HCEC 1CT (cell line): ENCODE measurements around the gene TNIK.

ENCODE experiments used
- DNase-seq: peaks from one replicate; pipeline ENCODE4 v3.0.0-alpha.2; 2017

The TNIK gene

GRCh38 chr3:171274222-171274621 is 186.0 kb downstream of the TNIK start:
- DNase-seq, result no peak

- no peak for DNase-seq
Measured at GRCh38 chr3:171270541-171270940, 189.7 kb downstream of the TNIK start.

DNA sequence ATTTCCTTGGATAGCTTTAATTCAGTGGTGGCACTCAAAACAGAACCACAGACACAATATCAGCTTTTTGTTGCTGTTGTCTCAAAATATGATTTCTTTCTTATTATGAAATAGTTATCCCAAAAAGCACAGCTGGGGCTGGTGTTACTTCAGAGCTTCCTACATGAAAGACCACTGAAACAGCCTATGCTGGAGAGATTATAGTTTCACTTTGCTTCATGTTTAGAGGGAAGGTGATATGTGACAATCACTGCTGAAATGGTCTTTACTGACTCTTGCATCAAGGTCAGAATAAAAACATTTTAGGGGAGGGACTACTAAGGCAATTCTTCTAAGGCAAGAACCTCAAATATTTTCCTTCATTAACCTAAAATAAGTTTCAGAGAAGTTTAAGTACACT is 190.7 kb downstream of the TNIK start:
- DNase-seq, result no peak

- no peak for DNase-seq
Measured at GRCh38 chr3:171268677-171269076, 191.5 kb downstream of the TNIK start.

DNA sequence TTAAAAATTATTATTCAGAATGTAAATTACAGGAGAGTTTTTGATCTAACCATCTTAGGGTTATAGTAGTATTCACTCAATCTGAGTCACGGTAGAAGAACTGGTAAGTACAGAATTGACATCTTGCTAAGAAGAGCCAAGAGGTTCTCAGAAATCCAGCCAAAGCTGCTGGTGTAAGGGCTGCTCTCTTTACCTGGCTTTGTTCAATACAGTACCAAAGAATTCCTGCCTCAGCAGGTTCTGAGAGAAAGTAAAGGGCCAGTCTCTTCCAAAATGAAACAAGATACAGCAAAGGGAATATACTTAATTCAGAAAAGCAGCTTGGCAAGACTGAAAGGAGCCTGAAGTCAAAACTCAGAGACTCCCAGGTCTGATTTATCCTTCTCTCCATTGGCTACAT is 193.1 kb downstream of the TNIK start:
- DNase-seq, result no peak

GRCh38 chr3:171266740-171267073 is 193.5 kb downstream of the TNIK start:
- DNase-seq, result no peak

DNA sequence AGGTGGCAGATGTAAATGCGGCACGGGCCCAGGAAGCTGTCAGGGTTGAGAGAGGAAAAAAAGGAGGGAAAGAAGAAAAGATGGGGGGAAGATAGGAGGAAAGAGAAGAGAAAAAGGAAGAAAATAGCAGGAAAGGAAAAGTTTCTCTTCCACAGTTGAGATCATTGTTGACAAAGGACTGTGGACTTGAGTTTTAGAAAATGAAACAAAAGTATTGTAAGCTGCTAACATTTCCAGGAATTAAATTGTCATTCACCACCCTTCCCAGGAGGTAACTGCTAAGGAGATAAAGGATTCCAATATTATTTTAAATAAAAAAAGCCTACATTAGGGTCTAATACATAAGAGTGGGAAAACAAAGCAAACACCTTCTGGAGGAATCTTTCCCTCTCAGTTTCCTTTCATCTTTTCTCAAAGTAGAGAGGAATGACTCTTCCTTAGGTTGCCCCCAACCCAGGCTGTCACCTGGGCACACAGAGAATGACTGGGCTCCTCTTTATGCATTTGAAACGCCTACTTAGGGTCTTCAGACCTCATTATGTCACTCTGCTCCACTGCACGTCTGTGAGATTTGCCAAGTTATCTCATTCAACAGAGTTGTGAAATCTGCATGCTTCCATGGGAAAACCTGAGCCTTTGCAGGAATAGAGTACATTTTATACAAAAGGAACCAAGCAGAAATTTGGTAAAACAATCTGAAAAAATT is 194.0 kb downstream of the TNIK start:
- no peak for DNase-seq

DNA sequence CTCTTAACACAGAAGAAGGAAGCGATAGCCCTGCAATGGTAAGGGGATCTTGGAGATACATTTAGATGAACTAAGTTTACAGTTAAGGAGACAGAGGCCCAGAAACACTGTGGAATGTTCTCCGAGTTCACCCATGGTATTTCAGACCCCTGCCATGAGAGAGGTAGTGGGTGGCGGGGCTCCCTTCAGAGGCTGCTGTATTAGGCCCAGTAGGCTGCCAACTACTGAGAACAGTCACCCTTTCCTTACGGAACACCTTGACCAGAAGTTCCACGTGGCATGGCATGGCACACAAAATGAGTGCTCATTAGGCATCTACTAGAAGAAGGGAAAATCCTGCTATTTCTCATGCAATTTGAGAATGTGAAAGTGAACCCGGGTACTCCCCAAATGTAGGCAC is 195.4 kb downstream of the TNIK start:
- DNase-seq, result no peak

DNA sequence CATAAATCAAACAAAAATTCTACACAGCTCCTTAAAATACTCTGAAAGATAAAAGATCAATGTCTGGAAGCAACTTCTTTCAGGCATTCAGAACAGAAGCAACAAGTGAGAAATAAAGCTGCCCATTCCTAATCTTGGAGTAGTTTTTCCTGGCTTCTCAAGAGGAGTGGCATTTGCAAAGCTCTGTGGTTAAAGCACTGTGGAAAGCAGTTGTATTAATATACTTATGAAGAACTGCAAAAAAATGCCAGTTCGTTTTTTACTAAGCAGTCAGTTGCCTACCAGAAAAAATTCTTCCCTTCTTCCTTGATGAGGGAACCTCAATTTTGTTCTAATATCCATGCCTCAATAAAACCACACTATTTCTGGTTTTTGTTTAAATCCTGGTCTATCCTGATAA is 197.8 kb downstream of the TNIK start:
- no peak for DNase-seq

DNA sequence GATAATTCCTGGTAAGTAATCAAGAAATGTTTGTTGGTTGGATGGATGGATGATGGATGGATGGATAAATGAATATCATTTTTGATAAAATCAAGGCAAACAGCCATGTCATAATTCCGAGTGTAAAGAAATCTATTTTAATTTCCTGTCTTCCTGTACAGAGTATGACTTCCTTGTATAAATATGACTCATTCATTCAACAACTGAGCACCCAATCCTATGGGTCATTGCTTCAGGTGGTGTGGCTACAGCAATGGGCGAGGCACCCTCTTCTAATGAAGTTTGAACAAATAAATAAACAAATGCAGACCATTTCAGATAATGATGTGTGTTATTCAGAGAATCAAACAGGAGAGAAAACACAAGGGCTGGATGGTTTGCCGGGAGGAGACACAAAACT is 198.7 kb downstream of the TNIK start:
- DNase-seq, result peak; percentile 54

DNA sequence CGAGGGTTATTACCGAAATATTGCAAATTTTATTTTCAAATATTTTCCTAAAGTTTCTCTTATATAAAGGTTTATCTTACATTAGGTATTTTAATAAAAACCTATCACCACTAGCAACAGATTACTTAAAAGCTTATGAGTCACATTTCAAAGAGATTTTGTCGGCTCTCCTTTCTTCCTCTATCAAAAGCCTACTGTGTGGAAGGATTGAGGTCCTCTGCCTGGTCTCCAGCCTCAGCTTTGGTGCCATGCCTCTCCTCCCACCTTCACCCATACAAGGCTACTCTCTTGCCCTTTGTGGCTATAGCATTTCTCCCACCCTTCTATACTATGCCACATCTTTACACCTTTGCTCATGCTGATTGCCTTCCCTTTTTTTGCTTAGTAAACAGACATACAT is 199.3 kb downstream of the TNIK start:
- no peak for DNase-seq

DNA sequence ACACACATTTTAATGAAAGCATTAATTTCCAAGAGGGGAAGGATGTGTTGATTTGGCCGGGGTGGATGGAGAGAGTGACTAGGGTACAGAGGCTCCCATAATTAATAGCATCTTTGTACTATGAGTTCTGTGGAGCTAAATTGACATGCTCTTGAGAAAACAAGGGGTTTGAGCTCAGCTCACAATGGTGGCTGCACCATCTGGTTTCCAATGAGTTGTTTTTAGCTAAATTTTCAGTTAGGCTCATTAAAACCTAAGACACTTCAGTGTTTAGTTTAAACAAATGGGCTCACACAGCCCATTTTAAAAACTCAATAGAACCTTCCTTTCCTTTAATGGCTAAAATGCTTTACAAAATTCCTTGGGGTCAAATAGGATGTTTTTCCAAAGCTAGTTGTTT is 199.7 kb downstream of the TNIK start:
- no peak for DNase-seq

DNA sequence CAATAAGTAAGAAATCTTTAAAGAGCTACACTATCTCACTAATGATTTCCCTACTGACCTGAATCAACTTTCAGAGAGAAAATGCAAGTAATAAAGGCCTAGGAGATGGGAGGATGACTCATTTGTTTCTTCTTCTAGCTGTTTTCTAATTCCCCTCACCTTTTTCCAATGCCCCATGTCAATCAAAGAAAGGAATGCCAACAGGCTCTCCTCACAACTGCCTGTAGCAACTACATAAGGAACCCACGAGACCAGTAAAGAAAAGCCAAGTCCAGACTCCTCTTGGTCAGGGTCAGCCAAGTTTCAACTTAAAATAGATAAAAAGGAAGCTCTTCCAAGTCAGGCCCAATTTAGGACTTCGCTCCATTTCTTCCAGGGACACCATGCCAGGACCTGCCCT is 201.9 kb downstream of the TNIK start:
- DNase-seq, result no peak

DNA sequence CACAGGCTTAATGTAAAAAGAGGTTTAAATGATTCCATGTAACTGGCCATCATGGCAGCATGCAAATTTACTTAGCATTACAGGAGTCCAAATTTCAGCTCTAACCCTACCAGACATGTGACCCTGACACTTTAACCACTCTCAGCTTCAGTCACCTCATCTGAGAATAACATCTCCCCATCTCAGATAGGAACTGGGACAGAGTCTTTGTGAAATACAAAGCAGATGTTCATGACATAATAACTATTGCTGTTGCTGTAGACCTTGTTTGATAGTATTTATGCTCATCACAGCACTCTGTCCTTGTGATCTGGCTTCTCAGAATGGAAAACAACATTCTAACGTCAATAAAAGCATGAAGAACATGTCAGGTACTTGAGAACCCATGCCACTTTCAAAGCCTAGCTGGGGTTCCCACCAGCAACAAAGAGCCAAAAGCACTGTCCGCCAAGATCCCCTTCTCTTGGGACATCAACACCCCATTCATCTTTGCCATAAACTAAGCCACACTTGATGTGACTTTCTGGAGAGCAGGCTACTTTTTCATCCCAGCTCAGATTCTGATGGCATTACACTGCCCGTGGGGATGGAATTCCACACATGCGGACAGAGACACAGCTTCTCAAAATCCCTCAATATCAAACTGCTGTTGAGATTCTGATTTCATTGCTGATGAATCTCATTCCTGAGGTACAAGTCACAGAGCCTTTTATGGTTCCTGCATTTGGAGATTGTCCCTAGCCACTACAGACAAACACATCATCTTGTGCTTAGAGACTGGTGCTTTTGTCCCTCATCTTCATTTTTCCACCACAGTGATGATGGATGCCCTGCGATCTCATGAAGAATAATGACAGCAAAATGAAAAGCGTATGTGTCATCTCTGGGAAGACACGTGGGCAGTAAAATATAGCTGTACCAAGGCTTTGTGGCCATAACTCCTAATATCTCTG is 202.7 kb downstream of the TNIK start:
- peak; percentile 65 for DNase-seq

DNA sequence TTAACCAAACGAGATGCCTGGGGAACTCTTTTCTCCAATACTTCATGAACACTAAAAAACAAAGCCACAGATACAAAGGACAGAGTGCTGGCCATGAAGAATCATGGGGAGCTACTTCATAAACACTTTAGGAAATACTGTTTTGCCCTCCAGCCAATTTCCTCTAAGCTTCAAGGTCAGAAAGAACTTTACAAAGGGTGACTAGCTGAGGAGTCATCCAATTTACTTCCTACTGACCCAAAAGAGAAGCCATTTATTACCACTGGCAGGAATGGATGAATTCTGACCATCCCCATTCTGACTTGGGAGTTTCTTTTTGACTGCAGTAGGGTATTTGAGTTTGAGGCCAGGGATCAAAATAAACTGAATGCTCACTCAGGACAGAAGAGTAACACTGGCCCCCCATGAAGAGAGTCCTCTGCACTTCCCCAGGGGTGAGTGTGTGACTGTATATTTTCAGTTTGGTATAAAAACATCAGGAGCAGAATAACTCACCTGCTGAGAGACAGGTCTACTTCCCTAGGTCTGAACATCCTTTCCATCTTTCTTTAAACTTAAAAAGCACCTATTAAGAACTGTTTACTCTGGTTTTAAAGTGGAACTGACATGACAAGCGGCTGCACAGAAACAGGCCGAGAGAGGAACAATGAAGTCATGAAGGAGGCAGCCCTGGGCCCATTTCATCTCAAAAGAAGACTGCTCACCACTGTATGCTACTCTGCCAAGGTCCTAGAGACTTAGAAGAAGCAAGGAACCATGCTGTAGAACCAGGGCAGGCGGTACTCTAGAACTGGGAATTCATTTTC is 203.6 kb downstream of the TNIK start:
- DNase-seq, result peak; percentile 78

- no peak for DNase-seq
Measured at GRCh38 chr3:171255236-171255806, 204.9 kb downstream of the TNIK start.

GRCh38 chr3:171254315-171254714 is 205.9 kb downstream of the TNIK start:
- DNase-seq, result no peak

DNA sequence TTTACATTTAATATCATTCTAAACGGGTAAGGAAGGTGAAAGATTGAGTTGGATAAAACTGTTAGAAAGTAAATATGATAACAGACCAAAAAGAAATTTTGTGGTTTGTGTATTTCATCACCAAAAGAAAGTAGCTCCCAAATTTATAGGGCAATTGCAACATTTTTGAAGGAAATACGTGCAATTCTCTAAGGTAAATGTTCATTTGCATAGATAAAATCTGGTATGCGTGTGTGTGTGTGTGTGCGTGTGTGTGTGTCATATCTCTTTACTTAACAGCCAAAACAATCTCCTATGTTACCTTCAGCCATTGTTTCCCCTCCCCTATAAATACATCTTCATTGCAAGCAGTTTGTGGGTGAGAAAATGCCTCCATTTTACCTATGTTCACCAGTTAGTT is 208.4 kb downstream of the TNIK start:
- DNase-seq, result no peak

DNA sequence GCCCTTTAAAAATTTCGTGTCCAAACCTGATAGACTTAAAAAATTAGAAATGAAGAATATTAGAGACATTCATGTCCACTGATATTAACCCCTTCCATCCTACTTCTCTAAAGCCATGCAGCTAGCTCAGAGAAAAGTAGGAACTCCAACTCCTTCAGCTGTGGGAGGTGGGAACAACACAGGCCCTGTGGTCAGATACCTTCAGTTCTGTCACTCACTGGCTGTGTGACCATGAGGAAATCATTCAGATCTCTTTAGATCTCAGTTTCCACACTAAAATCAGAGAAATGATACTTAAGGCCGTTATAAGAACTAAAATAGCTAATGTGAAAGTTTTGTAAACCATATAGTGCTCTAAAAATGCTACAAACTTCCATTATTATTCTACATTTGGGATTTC is 209.8 kb downstream of the TNIK start:
- no peak for DNase-seq

- no peak for DNase-seq
Measured at GRCh38 chr3:171249245-171249644, 211.0 kb downstream of the TNIK start.

- DNase-seq, result no peak
Measured at GRCh38 chr3:171248426-171249111, 211.6 kb downstream of the TNIK start.
